GM21360 (cell line): ENCODE results near the gene ZBTB16.

ENCODE experiments used
- ATAC-seq: cut with Tn5 transposase; IDR thresholded peaks from one replicate; pipeline ENCODE4 v1.9.1; 2021; ENCODE audit warnings: mild to moderate bottlenecking, moderate library complexity; ENCODE audit not compliant: unreplicated experiment

Gene ZBTB16

DNA sequence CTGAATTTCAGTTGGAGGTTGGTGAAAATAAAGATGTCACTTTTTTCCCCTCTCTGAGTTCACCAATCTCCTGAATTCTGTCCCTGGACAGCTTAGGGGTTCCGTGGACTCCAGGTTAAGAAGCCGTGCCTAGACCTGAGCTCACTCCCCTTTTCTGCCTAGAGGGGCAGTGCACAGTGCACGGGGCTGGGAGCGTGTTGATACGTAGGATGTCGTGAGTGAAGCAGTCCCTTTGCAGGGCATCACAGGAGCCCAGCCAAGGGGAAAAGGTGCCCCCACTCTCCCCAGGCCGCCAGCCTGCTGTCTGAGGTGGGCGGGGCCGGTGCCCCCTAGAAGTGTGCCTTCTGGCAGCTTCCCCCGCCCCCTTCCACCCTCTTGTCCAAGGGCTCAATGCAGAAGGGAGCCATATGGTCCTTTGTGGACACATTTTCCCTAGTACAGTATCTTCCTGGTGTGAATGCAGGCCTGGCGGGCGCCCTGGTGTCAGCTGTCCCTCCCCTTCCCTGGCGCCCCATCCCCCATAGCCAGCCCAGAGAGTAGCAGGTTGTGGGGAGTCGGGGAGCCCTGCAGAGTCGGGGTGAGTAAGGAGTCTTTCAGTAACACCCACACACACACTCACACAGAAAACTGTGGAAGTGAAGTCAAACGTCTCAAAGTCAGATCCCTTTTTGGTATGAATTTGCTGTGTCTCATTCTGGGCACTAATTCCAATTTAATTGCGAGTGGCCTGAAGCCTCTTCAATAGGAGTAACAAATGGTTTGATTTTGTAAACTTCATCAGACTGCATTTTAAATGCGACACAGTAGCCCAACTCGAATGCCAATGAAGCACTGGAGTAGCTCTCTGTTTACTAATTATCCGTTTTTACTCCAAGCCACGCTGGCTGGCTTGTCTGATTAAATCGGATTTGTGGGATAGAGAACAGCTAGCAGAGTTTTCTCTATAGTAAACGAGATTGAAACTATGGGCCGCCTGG lies 169.2 kb downstream of the ZBTB16 start:
- ATAC-seq: no peak

DNA sequence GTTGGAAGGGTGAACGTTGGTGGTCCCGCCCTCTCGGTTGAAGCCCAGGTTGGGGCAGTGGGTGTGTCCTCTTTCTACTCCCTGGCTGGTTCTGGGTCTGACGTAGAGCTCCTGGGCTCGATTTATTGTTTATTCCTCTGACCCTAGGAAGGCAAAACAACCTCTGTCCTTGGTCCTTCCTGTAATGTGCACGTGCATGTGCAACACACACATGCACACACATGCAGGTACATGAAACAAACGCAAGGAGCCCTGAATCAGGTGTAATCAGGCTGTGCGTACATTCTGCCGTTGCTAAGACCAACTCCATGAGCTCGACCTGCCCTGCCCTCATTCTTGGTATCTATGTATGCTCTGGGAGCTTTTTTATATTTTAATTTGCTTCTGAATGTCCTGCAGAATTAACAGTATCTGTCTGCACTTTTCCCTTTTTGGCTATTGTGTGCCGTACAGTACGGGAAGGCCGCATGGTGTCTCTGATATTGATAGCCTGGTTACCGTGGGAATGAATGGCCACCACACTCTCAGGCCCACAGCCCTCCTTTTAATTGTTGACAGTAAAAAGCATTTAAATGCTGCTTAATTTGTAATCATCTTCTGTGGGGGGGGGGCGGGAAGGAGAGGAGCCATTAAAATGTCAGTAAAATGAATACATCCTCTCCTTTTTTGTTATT lies 170.7 kb downstream of the ZBTB16 start:
- no peak for ATAC-seq

DNA sequence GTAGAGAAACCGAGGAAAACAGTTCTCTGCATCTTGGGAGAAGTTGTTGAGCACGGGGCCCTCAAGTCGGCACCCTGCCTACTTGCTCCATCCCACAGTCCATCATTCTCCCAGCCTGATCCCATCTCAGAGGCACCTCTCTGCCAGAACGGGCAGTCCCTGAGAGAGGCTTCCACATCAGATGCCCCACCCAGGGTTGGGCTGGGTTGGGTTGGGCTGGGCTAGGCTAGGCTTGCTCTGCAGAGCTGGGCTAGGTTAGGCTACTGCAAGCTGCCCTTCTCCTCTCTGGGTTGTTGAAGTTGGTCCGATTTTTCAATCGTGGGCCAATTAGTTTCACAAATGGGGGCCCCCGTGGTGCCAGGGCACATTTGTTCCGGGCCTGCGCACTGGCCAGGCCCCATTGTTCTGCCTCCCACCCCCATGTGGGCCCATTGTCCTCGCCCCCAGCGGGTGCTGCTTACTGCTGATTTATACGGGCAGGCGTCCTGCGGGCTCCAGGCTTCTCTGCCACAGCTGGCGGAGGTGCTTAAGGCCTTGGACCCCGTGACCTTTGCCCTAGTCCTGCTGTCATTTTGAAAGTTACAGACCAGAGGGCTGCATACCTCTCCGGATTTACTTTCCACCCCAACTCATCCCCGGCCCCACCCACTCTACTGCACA lies 173.0 kb downstream of the ZBTB16 start:
- ATAC-seq: no peak

DNA sequence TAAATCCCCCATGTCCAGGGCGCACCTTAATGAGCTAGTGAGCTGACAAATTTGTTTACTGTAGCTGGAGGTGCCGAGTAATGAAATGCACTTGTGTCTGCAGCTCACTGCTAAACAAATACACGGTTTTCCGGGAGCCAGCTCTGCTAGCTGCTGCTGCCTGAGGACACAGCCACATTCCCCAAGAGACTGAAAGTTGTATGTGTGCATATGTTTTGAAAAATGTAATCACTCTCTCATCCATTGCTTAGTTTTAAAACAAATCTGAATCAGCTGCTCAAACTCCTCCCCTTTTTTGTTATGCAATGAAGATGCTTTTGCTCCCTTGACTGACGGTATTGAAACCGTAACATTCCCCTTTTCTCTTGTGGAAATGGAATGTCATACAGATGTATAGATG lies 174.2 kb downstream of the ZBTB16 start:
- ATAC-seq: no peak

DNA sequence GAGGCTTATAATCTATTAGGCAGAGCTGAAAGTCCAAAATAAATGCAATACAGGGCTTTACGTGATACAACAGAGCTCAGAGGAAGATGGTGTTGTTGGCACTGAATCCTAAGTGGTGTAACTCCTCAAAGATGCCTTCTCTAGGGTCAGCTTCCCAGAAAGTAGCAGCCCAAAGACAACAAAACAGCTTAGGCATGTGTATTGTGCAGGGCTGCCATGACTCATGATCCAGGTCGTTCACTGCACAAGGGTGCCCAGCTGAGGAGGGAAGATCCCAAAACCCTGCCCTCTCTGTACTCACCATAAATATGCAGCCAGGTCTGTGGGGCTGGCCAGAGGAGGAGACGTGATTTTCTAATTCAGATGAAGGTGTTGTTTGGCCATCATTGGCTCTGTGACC lies 177.3 kb downstream of the ZBTB16 start:
- no peak for ATAC-seq

DNA sequence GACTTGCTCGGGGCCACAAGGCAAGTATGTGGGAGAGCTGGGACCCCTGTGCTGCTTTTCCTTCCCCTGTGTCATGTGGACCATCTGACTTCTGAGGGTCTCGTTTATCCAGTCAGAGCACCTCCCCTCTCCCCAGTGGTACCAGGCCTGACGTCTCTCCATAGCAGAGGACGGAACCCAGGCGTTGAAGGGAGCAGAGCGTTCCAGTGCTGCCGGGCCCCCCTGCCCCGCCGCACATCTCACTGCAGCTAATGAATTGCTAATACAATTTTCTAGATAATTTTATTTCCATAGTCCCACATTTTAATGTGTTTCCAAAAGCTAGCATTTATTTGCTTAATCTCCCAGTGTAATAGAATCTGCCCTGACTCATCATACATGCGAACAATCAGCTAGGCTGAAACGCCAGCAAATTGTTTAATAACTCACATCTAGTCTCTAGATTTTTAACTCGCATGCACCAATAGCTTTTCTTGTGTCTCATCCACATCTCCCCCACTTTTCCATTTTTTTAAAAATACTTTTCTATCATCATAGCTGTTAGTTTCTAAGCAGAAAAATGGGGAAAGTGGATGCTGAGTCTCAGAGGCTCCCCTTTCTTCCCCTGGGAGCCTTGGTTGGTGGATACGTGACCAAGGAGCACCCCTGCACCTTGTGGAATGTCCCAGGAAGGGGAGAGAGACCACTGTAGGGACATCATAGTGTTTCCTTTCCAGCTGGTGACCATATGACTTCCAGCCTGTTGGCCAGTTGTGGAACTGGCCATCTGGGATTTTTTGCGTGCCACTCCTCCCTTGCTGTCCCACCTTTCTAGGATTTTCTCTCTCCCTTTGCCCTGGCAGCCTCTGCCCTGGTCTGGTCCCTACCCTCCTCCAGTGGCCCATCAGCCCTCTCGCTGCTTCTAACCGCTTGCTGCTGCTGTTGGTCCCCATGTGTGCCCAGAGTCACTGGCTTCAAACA lies 178.1 kb downstream of the ZBTB16 start:
- no peak for ATAC-seq

DNA sequence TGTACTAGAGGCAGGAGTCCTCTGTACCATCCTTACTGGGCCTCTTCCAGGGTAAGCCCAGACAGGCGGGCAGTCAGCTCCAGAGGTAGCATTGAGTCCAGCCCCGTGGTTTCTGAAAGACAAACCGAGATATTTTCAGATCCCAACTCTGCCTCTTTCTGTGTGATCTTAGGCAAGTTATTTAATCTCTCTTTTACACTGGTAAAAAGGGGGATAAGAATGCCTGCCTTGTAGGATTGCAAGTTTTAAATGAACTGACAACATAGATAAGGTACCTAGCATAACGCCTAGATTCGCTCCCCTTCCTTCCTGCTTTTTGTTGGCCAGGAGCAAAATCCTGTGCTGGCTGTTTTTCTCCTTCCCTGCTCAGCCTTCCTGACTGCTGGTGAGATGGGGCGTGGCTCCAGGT lies 180.2 kb downstream of the ZBTB16 start:
- no peak for ATAC-seq

DNA sequence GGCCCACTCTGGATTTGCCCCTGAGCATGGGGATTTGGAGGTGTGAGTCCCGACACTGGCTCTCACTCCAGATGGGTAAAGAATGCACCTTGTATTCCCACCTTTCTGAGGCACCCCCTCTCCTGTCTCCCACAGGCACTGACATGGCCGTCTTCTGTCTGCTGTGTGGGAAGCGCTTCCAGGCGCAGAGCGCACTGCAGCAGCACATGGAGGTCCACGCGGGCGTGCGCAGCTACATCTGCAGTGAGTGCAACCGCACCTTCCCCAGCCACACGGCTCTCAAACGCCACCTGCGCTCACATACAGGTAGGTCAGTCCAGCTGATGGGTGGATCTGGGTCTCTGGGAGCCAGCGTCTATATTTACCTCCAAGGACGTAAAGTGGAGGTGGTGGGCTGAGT lies 182.5 kb downstream of the ZBTB16 start:
- no peak for ATAC-seq

DNA sequence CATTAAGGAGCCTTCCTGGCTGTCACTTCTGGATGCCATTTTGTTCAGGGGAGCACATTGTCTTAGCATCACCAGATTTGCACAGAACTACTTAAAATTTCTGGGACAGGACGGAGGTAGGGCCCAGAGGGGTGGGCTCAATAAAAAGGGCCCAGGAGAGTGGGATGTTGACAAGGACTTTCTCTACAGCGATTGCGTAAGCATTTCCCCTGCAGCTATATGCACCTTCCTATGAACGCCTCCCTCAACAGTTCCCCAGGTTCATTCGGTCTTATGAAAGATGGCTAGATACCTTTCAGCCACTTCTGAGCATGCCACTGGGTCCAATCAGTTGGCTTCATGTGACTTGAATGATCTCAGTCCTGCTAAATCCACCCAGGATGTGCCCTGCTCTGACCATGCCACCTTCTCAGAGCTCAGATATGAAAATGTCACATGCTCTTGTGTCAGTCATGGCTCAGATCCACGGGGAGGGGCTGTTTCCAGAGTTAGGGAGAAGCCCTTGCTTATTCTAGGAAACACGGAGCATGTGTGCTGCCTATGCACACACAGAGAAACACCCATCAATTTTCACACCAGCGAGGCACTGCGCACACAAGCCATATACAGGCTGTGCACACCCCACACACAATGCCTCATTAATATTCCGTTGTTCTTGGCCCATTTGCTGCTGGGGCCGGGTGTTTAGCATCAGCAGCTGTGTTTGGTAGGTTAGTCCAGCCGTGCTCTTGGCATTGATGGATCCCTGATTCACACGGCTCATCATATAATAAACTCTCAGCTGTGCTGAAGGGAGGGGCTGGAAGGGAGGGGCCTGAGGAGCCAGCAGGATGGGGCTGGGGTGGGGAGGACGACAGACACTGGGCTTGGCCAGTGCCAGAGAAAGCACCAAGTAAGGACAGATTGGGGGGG lies 184.2 kb downstream of the ZBTB16 start:
- no peak for ATAC-seq

DNA sequence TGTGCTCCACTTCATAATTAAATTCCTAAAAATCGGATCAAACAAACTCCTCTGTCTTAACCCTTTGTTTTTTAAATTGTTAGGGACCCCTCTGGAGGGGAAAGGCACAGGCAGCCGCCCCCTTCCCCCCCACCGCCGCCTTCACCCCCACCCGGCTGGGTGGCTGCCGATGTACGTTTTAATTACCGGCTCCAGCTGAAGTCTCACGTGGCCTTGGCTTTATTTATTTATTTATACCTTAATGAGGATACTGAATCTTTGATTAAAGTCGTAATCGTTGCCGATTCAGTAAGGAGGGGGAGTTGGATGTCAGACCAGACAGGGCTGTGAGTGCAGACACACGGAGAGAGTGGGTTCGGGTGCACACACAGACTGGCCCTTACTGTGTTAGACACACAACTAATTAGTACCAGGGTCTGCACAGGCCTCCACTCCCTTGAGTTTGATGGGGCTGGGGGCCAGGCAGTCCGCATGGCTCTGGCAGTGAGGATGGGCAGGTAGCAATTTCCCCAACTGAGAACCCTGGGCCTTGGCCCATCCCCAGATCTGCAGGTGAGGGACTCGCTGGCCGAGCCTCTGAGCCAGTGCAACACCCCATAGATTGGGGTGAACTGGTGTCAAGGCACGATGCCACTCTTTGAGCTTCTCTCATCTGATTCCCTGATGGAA lies 185.3 kb downstream of the ZBTB16 start:
- no peak for ATAC-seq

DNA sequence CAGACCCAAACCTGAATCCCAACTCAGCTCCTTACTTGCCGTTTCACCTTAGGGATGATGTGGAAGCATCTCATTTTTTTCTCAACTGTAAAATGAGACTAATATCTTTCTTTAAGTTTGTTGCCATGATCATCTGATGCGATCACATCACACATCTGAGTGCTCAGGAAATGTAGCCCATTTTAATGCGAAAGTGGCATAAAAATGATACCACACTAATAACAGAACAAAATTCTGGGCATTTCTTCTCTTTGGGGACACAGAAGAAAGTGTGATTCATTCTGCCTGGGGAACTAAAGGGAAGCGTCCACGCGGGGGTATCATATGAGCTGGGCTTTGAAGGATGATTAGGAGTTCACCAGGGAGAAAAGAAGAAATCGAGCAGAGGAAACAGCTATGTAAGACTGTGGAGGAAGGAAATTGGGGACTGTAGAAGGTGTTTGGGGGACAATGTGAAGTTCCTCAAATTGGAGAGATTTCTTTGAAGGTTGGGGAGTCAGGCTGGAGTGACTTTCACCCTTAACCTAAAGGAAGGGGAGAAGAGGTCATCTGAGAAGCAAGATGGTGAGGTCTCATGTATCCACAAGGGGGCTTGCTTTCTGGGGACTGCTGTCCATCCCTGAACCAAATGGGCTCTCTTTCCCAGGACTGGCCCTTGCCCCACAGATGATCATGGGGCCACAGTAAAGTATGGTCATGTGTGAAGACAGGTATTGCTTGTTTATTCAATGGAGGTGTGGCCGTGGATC lies 187.0 kb downstream of the ZBTB16 start:
- no peak for ATAC-seq

DNA sequence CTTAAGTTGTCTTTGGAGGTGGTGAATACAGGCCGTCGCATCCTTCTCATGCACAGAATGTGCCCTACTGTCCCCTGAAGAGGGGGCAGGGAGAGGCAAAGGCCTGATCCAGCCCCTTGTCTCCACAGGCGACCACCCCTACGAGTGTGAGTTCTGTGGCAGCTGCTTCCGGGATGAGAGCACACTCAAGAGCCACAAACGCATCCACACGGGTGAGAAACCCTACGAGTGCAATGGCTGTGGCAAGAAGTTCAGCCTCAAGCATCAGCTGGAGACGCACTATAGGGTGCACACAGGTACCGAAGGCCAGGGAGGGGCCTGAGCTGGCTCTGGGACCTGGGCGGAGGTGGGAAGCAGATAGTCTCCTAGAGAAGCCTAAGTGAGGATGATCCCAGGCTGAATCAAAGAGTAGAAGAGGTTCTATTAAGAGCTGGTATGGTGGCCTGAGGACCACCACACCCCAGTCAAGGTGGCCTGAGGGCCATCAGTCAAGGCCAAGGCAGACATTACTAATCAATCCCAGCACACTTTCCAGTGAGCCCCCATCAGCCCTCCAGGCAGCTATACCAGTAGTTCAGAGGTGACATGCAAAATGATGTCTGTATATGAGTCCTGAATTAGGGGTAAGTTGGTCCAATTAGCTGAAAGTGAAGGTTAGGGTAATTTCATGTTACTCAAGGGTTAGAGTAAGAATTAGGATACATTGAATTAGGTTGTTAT lies 187.7 kb downstream of the ZBTB16 start:
- no peak for ATAC-seq

DNA sequence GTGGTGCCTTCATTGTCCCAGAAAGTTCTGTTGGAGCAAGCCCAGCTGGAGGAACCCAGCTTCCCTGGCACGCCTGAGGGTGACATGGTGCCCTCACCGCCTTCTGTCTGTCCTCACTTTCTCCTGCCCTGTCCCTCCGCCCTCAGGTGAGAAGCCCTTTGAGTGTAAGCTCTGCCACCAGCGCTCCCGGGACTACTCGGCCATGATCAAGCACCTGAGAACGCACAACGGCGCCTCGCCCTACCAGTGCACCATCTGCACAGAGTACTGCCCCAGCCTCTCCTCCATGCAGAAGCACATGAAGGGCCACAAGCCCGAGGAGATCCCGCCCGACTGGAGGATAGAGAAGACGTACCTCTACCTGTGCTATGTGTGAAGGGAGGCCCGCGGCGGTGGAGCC lies 190.7 kb downstream of the ZBTB16 start:
- ATAC-seq: no peak

DNA sequence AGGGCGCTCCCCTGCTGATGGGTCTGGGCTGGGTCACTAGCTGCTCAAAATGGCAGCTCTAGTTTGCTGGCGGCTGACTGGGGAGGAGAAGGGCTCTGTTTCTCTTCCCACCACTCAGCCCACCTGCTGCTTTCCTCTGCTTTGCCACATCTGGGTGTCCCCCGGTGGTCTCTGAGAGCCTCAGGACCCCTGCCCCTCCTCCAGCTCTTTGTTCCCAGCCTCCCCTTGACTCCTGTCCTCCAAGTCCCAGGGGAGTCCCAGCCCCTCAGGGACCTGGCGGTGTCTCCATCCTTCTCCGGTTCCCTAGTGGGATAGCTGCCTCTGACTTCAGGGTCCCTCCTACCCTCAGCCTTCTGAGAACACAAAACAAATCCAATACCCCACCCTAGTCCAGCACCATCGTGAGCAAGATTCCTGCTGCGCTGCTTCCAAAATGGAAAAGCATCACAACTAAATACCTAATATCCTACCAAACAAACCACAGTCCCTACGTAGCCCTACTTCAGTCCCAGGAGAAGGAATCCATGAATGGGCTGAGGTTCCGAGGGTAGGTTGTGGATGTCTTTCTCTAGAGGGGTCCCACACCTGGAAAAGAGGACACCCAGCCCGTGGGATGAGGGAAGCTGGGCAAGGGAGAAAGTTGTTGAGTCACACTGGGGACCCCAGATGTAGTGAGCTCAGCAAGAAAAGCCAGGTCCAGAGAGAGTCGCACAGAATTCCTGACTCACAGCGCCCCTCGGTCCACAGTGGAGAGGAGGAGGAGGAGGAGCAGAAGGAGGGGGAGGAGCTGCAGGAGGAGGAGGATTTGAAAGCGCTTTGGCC lies 191.7 kb downstream of the ZBTB16 start:
- ATAC-seq: no peak

DNA sequence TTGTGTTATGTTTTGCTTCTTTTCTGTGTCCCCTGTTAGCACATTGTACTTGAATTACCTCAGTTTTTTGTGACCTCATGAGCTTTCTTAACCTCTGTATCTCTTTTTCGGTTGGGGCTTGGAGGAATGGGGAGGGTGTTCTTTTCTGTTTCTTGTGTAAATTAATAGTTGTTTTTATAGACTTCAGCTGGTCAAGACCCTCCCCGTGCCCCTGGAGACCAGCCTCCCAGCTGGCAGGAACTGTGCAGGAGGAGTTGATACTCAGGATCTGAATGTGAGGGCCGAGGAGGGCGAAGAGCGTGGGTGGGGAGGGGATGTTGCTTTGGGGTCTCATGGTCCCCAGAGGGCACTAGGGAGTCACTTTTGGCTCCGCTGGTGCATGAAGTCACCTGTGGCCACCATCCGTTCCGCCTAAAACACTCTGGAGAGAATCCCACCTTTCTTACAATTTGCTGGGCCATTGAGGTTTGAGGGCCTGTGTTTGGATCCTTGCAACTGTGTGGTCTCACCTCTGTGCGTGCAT lies 192.4 kb downstream of the ZBTB16 start:
- no peak for ATAC-seq

DNA sequence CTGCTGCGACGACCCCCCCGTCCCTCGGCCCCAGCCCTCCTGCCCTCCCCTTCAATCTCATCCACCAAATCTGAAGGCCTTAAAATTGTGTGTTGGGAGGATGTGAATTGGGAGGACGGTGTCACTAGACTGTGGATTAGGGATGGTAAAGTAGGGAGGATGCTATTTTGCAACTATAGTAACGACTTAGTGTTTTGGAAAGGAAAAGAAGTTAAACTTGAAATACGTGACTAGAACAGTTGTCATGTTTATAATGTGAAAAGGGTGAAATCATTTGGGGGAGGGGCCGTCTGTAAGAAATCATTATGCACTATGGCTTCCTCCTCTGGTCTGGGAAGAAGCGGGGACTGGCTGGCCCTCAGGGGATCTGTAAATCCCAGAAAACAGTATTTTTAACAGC lies 193.3 kb downstream of the ZBTB16 start:
- ATAC-seq: no peak

DNA sequence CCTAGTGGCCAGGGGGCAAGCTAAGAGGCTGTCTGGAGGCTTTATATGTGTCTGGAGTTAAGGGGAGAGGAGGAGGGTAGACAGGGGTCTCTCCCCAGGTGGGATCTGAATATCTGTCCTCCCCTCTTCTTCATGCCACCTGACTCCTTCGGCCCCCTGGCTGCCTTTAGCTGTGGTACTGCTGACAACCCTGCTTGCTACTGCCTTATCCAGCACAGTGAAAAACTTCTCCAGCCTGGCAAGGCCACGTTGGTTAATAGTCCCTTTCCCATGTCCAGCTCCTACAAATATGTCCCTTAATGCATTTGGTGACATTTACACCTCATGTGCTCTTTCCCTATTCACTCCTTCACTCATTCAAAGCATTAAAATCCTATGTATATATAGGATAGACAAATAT lies 194.3 kb downstream of the ZBTB16 start:
- ATAC-seq: no peak
